Fibroblast of upper back skin (primary cell): Measurements from ENCODE around the gene ARL6IP4.
A peak's percentile ranks its signal among the peaks of the same experiment; 100 is the strongest.

Experiments used
- DNase-seq: peaks from one replicate; pipeline ENCODE4 v3.0.0-alpha.2; 2013

ARL6IP4 gene

DNA sequence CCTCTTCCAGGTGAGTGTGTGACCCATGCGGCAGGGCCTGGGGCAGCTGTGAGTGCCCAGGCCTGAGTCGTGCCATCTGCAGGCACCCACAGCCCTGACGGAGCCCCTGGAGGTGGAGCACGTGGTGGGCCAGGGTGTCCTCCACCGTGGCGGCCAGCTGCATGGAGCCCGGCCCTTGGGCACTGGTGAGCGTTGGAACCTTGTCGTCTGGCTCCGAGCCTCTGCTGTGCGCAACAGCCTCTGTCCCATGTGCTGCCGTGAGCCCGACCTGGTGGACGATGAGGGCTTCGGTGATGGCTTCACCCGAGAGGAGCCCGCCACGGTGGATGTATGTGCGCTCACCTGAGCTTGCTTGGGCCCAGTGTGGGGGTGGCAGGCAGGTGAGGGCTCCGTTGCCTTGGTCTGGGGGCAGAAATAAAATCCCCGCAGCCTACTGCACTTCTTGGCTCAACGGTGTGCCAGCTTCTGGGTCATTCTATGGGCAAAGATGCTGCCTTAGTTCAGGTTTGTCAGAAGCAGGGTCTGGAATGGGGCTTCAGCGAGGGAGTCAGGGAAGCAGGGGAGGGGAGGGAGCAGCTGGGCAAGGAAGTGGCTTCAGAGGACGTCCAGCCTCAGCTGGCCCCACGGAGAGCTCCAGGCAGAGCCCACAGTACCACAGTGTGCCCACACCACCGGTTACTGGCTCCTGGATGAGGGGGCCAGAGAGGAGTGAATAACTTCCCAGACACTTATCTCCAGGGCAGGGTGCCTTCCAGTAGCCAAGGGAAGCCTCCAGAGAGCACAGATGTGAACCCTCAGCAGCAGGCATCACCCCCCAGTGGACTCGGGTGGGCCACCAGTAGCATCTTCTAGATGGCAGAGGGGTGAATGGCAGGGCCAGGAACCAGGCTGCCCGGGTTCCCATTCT, 1.2 kb upstream of the ARL6IP4 start:
- DNase-seq: no peak

- DNase-seq: no peak
Observed at GRCh38 chr12:122979908-122980182, 636 bp upstream of the ARL6IP4 start.

DNA sequence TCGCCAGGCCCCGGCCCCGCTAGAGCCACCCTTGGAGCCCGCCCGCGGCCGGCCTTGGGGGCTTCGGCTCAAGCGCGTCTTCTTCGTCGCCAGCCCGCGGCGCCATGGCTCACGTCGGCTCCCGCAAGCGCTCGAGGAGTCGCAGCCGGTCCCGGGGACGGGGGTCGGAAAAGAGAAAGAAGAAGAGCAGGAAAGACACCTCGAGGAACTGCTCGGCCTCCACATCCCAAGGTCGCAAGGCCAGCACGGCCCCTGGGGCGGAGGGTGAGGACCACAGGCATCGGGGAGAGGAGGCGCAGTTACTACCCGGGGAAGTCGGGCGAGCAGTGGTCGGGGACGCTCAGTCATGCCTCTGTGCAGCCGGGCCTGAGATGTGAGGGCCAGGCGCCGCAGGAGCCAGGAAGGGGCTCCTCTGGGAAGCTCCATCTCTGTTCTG, 573 bp downstream of the ARL6IP4 start:
- DNase-seq: no peak

GRCh38 chr12:122981587-122982476, 1.4 kb downstream of the ARL6IP4 start:
- DNase-seq: no peak

- DNase-seq: no peak
Observed at GRCh38 chr12:122982477-122982815, 2.0 kb downstream of the ARL6IP4 start.

DNA sequence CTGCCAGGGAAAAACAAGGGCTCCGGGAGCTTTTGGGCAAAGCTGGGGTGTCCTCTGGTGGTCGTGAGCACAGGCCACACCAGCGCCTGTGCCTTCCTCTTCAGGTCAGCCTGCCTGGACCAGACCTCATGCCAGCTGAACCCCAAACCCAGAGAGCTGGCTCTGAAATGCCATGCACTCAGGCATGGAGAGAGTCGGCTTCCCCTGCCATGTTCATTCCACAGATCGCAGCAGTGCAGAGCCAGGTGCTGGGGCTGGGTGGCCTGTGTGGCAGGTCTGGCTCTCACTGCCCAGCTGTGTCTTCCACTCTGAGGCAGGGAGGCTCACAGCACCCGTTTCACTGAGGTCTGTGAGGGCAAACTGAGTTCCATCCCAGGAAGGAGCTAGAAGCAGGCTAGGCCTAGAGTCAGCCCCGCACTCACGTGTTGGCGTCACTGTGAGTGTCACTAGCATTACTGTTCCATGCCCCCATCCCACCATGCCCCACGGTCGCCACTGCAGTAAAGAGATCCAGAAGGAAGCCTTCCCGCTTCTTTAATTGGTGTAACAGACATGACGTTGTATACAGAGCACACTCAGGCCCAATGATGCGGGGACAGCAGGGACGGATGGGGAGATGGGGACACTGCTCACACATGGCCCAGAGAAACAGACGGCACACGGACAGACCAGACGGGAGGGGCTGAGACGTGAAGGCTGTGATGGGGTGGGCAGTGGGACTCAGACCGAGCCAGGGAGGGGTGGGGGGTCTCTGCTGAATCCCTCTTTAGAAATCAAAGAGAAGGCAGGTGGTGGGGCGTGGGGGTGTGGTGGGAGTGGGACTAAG, 2.7 kb downstream of the ARL6IP4 start:
- DNase-seq: no peak

DNA sequence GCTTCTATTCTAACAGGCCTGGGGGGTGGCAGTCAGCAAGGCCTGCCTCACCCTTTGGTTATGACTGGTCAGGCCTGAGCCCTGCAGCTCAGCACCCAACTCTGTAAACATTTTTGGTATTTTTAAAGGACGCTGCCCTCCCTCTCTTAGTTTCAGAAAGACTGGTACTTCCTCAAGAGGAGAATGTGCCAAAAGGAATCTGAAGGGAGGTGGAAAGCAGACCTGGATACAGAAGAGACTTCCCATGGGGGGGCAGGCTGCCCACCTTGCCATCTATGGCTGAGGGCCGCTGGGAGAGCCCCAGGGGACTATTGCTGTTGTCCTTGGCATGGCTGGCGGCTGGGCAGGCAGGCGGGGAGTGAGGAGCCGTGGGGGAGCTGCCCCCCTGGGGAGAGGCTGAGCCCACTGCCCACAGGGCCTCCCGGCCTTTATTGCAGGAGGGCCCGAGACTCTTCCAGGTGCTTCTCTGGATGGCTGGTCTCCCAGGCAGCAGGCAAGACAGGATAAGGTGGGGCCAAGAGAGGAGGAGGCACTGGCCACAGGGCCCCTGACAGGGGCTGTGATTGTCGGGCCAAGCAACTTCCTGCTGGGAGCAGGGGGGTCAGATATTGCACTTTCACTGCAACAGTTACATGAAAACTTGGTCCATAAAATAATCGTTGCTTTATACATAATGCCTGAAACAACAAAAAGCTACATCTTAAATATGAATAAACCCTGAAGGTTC, 3.5 kb downstream of the ARL6IP4 start:
- peak; percentile 27 for DNase-seq

- DNase-seq: no peak
Observed at GRCh38 chr12:122984612-122985337, 4.3 kb downstream of the ARL6IP4 start.

- no peak for DNase-seq
Observed at GRCh38 chr12:122985338-122986257, 5.1 kb downstream of the ARL6IP4 start.

GRCh38 chr12:122986258-122986871, 5.9 kb downstream of the ARL6IP4 start:
- no peak for DNase-seq

DNA sequence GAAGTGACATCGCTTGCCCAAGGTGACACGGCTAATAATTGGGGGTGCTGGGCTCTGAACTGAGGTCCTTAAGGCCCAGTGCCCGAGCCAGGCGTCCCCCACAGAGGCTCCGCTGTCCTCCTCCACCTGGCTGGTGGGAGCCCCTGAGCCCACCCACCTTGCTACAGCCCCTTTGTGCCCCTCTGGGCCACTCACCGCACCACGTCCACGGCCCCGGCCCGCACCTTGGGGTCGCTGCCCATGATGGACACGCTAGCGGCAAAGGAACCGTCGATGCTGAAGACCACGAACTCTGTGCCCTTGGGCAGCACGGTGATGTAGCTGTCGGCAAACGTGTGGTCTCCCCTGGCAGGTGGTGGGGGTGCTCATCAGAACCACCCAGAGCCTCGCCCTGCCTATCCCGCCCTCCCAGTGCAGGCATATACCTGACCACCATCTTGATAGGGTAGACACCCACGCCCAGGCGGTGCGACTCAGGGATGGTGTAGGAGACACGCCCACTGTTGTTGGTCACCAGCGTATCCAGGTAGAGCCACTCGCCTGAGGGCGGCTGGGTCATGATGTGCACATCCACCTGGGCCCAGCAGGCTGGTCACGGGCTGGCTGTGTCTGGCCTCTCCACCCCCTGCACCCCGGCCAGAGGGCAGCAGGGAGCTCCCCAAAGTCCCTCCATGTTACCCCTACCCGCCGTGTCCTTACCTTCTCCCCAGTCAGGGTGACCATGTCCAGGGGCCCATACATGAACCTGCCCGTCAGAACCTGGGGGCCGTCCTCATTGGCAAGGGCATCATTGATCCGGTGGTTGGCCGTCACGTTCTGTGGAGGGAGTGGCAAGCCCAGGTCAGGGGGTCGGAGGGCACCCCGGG, 6.8 kb downstream of the ARL6IP4 start:
- DNase-seq: no peak

DNA sequence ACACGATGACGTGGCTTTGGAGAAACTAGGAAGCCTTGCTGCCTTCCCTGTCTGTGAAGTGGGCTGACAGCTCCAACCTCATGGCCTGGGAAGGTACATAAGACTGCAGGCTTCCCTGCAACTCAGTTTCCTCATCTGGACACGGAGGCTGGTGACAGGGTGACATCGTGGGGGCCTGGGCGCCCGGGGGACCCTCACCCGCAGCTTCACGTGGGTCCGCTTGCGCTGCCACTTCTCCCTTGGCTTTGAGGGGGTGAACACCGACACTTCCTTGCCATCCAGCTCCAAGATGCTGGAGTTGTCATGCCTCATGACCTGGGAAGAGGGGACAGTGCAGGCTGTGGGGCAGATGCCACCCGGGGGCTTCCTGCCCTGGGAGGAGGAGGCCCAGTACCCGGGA, 7.6 kb downstream of the ARL6IP4 start:
- DNase-seq: no peak

DNA sequence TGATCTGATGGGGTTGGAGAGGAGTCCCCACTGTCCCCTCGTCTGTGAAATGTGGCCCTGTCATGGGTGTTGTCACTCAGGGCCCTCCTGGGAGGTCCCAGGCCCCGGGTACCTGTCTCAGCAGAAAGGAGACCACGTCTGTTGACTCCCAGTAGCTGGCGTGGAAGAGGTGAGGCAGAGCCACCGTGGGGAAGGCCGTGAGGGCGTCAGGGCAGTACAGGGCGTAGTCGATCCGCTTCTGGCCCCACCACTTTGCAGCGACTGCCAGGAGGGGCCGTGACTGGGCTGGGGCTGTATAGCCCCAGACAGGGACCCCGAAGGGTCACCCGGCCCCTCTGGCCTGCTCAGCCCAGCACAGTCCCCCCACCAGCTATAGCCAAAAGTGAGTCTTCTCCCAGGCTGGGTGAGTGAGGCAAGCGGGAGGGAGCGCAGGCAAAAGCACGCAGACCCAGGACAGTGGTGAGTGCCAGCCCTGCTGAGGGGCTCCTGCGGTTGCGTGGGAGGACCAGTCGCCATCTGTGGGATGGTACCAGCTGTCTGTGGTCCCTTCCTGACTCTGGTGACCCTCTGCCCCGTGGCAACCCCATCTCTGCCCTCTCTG, 8.2 kb downstream of the ARL6IP4 start:
- DNase-seq: no peak

- DNase-seq: no peak
Observed at GRCh38 chr12:122989225-122989839, 8.9 kb downstream of the ARL6IP4 start.

- DNase-seq: no peak
Observed at GRCh38 chr12:122989874-122990419, 9.5 kb downstream of the ARL6IP4 start.

DNA sequence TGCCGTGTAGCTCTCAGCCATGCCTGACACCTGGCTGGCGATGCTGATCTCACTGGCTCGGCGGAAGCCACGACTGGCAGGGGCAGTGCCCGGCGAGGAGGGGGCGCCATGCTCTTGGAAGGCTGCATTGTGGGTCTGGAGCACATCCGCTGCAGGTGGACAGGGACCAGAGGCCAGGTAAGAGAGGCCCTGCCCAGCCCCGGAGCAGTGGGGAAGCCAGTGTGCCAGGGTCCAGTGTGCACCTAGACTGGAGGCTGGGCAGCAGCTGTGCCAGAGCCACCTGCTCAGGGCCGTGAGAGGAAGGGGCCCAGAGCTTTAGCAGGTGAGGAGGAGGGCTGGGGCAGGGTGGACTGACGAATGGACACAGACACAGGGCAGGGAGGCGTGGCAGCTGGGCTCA, 10.1 kb downstream of the ARL6IP4 start:
- DNase-seq: no peak

- no peak for DNase-seq
Observed at GRCh38 chr12:122990961-122991622, 10.6 kb downstream of the ARL6IP4 start.
